ENCODE measurements around the gene OR10A3. TPM values are rescaled to one million over a fixed set of nuclear protein-coding genes. Genes with fewer than 3 reads are reported as not detected.

The OR10A3 gene
- total RNA-seq, 5 donors from 2014 or later (not counting 1 experiment from before 2014, with no cell fraction given) = not detected

GRCh38 chr11:7981619-7982157 lies 40.2 kb upstream of the OR10A3 start:
- DNase-seq (no peak), ATAC-seq (replicated peaks in 1 of 4) (no peak)
- 100% methylated on average over 1 of the region's 1 CpG for WGBS (ENCODE audit: insufficient coverage)
- Mint-ChIP-seq H3K27ac (no peak overlapping the region), H3K27me3 (no peaks in the 10 kb centered on the region), H3K4me3 (no peak overlapping the region), H3K4me1 (peaks cover 6 to 11% (median 11%) of the 10 kb centered on the region in 3 donors), H3K9me3 (no peaks in the 10 kb centered on the region), H3K36me3 (no peaks in the 10 kb centered on the region)
- H3K9me3 ChIP-seq = no peaks in the 10 kb centered on the region
- peaks cover 3 to 6% of the 10 kb centered on the region in 2 experiments for H3K4me1 ChIP-seq (ENCODE audit: control insufficient read depth in 1 of 2, extremely low read depth in 1 of 2, insufficient read depth in 2 of 2, low read length in 2 of 2)
- H3K27ac ChIP-seq (ENCODE audit: low read length) = no peak overlapping the region
- POLR2A ChIA-PET = no interaction called here
- CTCF ChIA-PET = no interaction called here
- no peaks in the 10 kb centered on the region for H3K36me3 ChIP-seq (ENCODE audit: control insufficient read depth in 2 of 2, extremely low read depth in 1 of 2, insufficient read depth in 1 of 2, low read length in 1 of 2)
- H3K4me3 ChIP-seq (ENCODE audit: control insufficient read depth in 1 of 2, extremely low read depth in 1 of 2, low read length in 1 of 2) = no peak overlapping the region
- no peaks in the 10 kb centered on the region for H3K27me3 ChIP-seq (replicated peaks in 1 of 2; ENCODE audit: control insufficient read depth in 2 of 2, extremely low read depth in 1 of 2, insufficient read depth in 2 of 2, low read length in 1 of 2)

DNA sequence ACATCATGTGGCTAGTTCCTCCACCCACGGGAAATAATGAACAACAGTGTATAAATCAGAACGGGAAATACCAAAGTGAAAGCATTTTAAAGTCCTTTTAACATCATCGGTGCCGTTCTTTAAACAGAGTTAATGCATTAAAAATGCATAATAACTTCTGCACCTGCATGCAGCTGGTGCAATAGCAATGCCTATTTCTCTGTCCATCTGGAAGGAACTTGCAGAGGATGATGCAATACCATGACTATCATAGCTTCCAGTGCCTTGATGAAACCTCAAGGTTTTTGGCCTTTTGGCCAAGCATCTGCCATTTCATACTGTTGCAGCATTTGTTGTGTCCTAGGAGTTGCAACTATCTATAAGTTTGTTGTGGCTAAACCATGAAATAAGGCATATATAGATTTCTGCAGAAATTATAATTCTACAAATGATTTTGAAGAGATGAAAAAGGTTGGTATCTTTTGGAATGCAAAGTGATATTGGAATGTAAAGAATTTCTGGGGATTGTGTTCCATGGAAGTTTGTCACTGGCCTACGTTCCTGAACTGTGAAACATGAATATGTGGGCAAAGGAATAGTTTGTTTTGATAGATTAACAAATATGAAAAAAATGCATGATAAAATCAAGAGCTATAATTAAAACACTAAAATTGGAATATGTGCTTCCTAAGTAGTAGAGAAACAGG lies 35.9 kb upstream of the OR10A3 start:
- H3K27me3 Mint-ChIP-seq = peaks cover 7 to 8% of the 10 kb centered on the region in 2 donors
- 73% methylated on average over 2 of the region's 5 CpGs for WGBS (ENCODE audit: insufficient coverage)
- H3K9me3 Mint-ChIP-seq = no peaks in the 10 kb centered on the region
- H3K27ac Mint-ChIP-seq = no peak overlapping the region
- Histone ChIP-seq H3K36me3 (ENCODE audit: control insufficient read depth in 2 of 2, extremely low read depth in 1 of 2, insufficient read depth in 1 of 2, low read length in 1 of 2) (no peaks in the 10 kb centered on the region), H3K4me1 (ENCODE audit: control insufficient read depth in 1 of 2, extremely low read depth in 1 of 2, insufficient read depth in 2 of 2, low read length in 2 of 2) (no peaks in the 10 kb centered on the region), H3K4me3 (ENCODE audit: control insufficient read depth in 1 of 2, extremely low read depth in 1 of 2, low read length in 1 of 2) (no peak overlapping the region), H3K27ac (ENCODE audit: low read length) (no peak overlapping the region), H3K9me3 (no peaks in the 10 kb centered on the region), H3K27me3 (replicated peaks in 1 of 2; ENCODE audit: control insufficient read depth in 2 of 2, extremely low read depth in 1 of 2, insufficient read depth in 2 of 2, low read length in 1 of 2) (peaks cover 0 to 3% of the 10 kb centered on the region in 2 experiments)
- no peak for ATAC-seq (replicated peaks in 1 of 4)
- no peak for DNase-seq
- ChIA-PET CTCF (interaction anchor here in 1 of 2 donors (2.5 kb wide), 1 partner anchor 9 kb away, joined by 10 read pairs; the partner anchor contains the start of gene EIF3F), POLR2A (interaction anchor here (0.6 to 1.0 kb wide), 2 partner anchors 21 to 53 kb away, joined by 4 read pairs; no protein-coding TSS in a partner anchor)
- H3K36me3 Mint-ChIP-seq = no peaks in the 10 kb centered on the region
- H3K4me3 Mint-ChIP-seq = no peak overlapping the region
- no peaks in the 10 kb centered on the region for H3K4me1 Mint-ChIP-seq

- Mint-ChIP-seq H3K36me3 (no peaks in the 10 kb centered on the region), H3K27ac (no peak overlapping the region), H3K9me3 (no peaks in the 10 kb centered on the region), H3K4me3 (no peak overlapping the region), H3K4me1 (no peaks in the 10 kb centered on the region), H3K27me3 (peaks cover 8 to 11% of the 10 kb centered on the region in 2 donors)
- peaks cover 0 to 3% of the 10 kb centered on the region in 2 experiments for H3K27me3 ChIP-seq (replicated peaks in 1 of 2; ENCODE audit: control insufficient read depth in 2 of 2, extremely low read depth in 1 of 2, insufficient read depth in 2 of 2, low read length in 1 of 2)
- no peak overlapping the region for H3K27ac ChIP-seq (ENCODE audit: low read length)
- POLR2A ChIA-PET = no interaction called here
- H3K9me3 ChIP-seq = no peaks in the 10 kb centered on the region
- CTCF ChIA-PET = interaction anchor here in 1 of 2 donors (1.0 kb wide), 1 partner anchor 12 kb away, joined by 3 read pairs; the partner anchor contains the start of gene EIF3F
- ATAC-seq (replicated peaks in 1 of 4) (no peak), DNase-seq (no peak)
- H3K4me1 ChIP-seq (ENCODE audit: control insufficient read depth in 1 of 2, extremely low read depth in 1 of 2, insufficient read depth in 2 of 2, low read length in 2 of 2) = no peaks in the 10 kb centered on the region
- no peak overlapping the region for H3K4me3 ChIP-seq (ENCODE audit: control insufficient read depth in 1 of 2, extremely low read depth in 1 of 2, low read length in 1 of 2)
- WGBS (ENCODE audit: insufficient coverage) = no CpG with 5 or more reads among the region's 2 CpGs
- no peaks in the 10 kb centered on the region for H3K36me3 ChIP-seq (ENCODE audit: control insufficient read depth in 2 of 2, extremely low read depth in 1 of 2, insufficient read depth in 1 of 2, low read length in 1 of 2)
These were observed 33.2 kb upstream of the OR10A3 start for GRCh38 chr11:7974668-7975067.

DNA sequence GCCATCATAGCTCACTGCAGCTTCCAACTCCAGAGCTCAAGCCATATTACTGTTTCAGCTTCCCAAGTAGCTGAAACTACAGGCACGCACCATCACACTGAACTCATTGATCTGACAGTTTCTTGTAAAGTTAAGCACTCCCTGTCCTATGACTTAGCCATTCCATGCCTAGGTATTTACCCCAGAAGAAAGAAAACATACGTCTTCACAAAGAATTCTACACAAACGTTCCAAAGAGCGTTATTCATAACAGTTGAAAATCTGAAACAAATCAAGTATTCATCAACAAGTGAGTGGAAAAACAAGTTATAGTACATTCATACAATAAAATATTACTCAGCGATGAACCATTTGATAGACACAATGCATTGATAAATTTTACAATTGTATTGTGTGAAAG lies 31.5 kb upstream of the OR10A3 start:
- WGBS (ENCODE audit: insufficient coverage) = 40% methylated on average over 1 of the region's 5 CpGs
- POLR2A ChIA-PET = no interaction called here
- no peak overlapping the region for H3K27ac ChIP-seq (ENCODE audit: low read length)
- CTCF ChIA-PET = no interaction called here
- no peak overlapping the region for H3K4me3 ChIP-seq (ENCODE audit: control insufficient read depth in 1 of 2, extremely low read depth in 1 of 2, low read length in 1 of 2)
- Mint-ChIP-seq H3K27ac (no peak overlapping the region), H3K27me3 (peaks cover 13 to 18% of the 10 kb centered on the region in 2 donors), H3K36me3 (no peaks in the 10 kb centered on the region), H3K4me3 (no peak overlapping the region), H3K4me1 (no peaks in the 10 kb centered on the region), H3K9me3 (no peaks in the 10 kb centered on the region)
- peaks cover under 1 to 3% of the 10 kb centered on the region in 2 experiments for H3K27me3 ChIP-seq (replicated peaks in 1 of 2; ENCODE audit: control insufficient read depth in 2 of 2, extremely low read depth in 1 of 2, insufficient read depth in 2 of 2, low read length in 1 of 2)
- H3K9me3 ChIP-seq = no peaks in the 10 kb centered on the region
- ATAC-seq (replicated peaks in 1 of 4) (no peak), DNase-seq (no peak)
- no peaks in the 10 kb centered on the region for H3K4me1 ChIP-seq (ENCODE audit: control insufficient read depth in 1 of 2, extremely low read depth in 1 of 2, insufficient read depth in 2 of 2, low read length in 2 of 2)
- no peaks in the 10 kb centered on the region for H3K36me3 ChIP-seq (ENCODE audit: control insufficient read depth in 2 of 2, extremely low read depth in 1 of 2, insufficient read depth in 1 of 2, low read length in 1 of 2)

DNA sequence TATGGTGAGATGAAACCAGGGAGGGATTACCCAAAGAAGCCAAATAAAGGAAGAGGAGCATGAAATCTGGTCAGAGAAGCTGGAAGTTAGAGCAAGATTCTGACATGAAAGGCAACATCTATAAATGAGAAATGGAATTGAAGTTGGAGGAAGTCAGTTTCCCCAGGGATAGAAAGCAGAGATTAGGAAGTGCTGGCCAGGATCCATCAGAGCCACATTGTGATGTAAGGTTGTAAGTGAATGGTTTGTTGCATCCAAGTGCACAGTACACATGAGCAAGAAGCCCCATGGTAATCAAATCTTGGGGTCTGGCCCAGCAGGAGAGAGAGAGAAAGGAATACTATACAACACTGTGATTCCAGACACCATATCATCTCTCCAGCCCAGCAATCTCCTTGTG lies 30.3 kb upstream of the OR10A3 start:
- CTCF ChIA-PET = no interaction called here

DNA sequence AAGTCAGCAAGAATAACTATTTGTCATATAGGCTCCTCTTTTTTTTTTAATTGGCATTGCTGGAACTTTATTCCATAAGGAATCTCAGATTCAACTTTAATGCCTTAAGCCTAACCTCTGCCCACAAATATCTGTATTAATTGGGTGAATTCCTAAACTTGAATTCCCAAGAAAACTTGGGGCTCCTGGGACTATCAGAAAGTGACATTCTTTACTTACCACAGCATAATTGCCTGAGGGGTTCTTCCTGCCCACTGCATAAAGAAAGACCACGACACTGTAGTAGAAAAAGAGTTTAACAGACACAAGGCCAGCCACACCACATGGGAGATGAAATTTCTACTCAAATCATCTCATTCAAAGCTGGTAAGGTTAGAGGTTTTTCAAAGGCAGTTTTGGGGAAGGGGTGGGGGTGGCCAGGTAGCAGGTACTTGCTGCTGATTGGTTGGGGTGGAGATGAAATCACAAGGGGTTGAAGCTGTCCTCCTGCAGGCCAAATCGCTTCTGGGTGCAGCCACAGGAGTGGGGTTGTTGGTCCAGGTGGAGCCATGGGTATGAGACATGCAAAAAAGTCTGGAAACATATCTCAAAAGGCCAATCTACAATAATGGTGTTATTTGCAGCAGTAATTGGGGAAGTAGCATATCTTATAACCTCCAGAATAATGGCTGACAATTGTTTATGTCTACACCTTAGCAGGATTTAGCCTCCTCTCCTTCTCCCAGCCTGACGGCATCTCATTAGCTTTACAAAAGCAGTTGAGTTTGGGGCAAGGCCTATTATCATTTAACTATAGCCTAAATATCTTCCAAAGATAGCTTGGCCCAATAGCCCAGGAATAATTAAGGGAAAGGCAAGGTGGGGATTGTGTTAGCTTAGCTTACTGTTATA lies 28.5 kb upstream of the OR10A3 start:
- Histone ChIP-seq H3K36me3 (ENCODE audit: control insufficient read depth in 2 of 2, extremely low read depth in 1 of 2, insufficient read depth in 1 of 2, low read length in 1 of 2) (no peaks in the 10 kb centered on the region), H3K4me3 (ENCODE audit: control insufficient read depth in 1 of 2, extremely low read depth in 1 of 2, low read length in 1 of 2) (no peak overlapping the region), H3K27me3 (replicated peaks in 1 of 2; ENCODE audit: control insufficient read depth in 2 of 2, extremely low read depth in 1 of 2, insufficient read depth in 2 of 2, low read length in 1 of 2) (peaks cover 5 to 7% of the 10 kb centered on the region in 2 experiments), H3K4me1 (ENCODE audit: control insufficient read depth in 1 of 2, extremely low read depth in 1 of 2, insufficient read depth in 2 of 2, low read length in 2 of 2) (no peaks in the 10 kb centered on the region), H3K27ac (ENCODE audit: low read length) (no peak overlapping the region), H3K9me3 (no peaks in the 10 kb centered on the region)
- Mint-ChIP-seq H3K4me3 (no peak overlapping the region), H3K9me3 (no peaks in the 10 kb centered on the region), H3K27ac (no peak overlapping the region), H3K4me1 (no peaks in the 10 kb centered on the region), H3K27me3 (peaks cover 18 to 28% of the 10 kb centered on the region in 2 donors), H3K36me3 (no peaks in the 10 kb centered on the region)
- CTCF ChIA-PET = no interaction called here
- ATAC-seq (replicated peaks in 1 of 4) (no peak), DNase-seq (no peak)
- no CpG with 5 or more reads among the region's 3 CpGs for WGBS (ENCODE audit: insufficient coverage)
- POLR2A ChIA-PET = no interaction called here

More for the DNA sequence above, 30.3 kb upstream of the OR10A3 start:
- Mint-ChIP-seq H3K9me3 (no peaks in the 10 kb centered on the region), H3K36me3 (no peaks in the 10 kb centered on the region), H3K27me3 (peaks cover 19 to 25% of the 10 kb centered on the region in 2 donors), H3K27ac (no peak overlapping the region), H3K4me3 (no peak overlapping the region), H3K4me1 (no peaks in the 10 kb centered on the region)
- no peak for ATAC-seq (replicated peaks in 1 of 4)
- DNase-seq = no peak
- Histone ChIP-seq H3K27ac (ENCODE audit: low read length) (no peak overlapping the region), H3K27me3 (replicated peaks in 1 of 2; ENCODE audit: control insufficient read depth in 2 of 2, extremely low read depth in 1 of 2, insufficient read depth in 2 of 2, low read length in 1 of 2) (peaks cover 5 to 7% of the 10 kb centered on the region in 2 experiments), H3K9me3 (no peaks in the 10 kb centered on the region), H3K4me1 (ENCODE audit: control insufficient read depth in 1 of 2, extremely low read depth in 1 of 2, insufficient read depth in 2 of 2, low read length in 2 of 2) (no peaks in the 10 kb centered on the region), H3K4me3 (ENCODE audit: control insufficient read depth in 1 of 2, extremely low read depth in 1 of 2, low read length in 1 of 2) (no peak overlapping the region), H3K36me3 (ENCODE audit: control insufficient read depth in 2 of 2, extremely low read depth in 1 of 2, insufficient read depth in 1 of 2, low read length in 1 of 2) (no peaks in the 10 kb centered on the region)
- POLR2A ChIA-PET = no interaction called here

Measured in T-cell (primary cell).